Adrenal gland (tissue), 12 donors: ENCODE results near the gene AFAP1. TPM values are rescaled to one million over a fixed set of nuclear protein-coding genes. Genes with fewer than 3 reads are reported as not detected.

Experiments
- DNase-seq, 7 donors: peaks; one replicate each; pipeline ENCODE4 v3.0.0-alpha.2; 2019 to 2020
- H3K27ac ChIP-seq, 5 donors: fragments of 200-600 bp; sonication (generic) in 4 of 5; 1 replicate in 3 of 5; 2 replicates in 2 of 5; pipeline versions ENCODE4 v1.5.1 to v1.8.0; 2016 to 2020; ENCODE audit warnings: mild to moderate bottlenecking in 1 of 5
- H3K27me3 ChIP-seq: fragments of 200-600 bp; 2 replicates; pipeline ENCODE4 v1.8.0; 2021
- H3K36me3 ChIP-seq, 2 donors: fragments of 200-600 bp; replicated peaks in 1 of 2; 1 replicate in 1 of 2; 2 replicates in 1 of 2; pipeline versions ENCODE4 v1.5.1 to v1.8.0; 2018 to 2022
- H3K4me1 ChIP-seq, 2 donors: fragments of 200-600 bp; replicated peaks in 1 of 2; 1 replicate in 1 of 2; 2 replicates in 1 of 2; pipeline versions ENCODE4 v1.5.1 to v1.8.0; 2018 to 2021
- H3K4me3 ChIP-seq, 4 donors: fragments of 200-600 bp; sonication (generic) in 3 of 4; one replicate each; pipeline ENCODE4 v1.5.1; 2016 to 2018
- H3K9me3 ChIP-seq, 3 donors: fragments of 200-600 bp; sonication (generic) in 1 of 3; replicated peaks in 1 of 3; 1 replicate in 2 of 3; 2 replicates in 1 of 3; pipeline versions ENCODE4 v1.5.1 to v1.8.0; 2016 to 2021
- POLR2A ChIP-seq, 2 donors: fragments of 450-650 bp; IDR thresholded peaks; one replicate each; pipeline ENCODE4 v1.6.1; 2017; ENCODE audit warnings: antibody characterized with exemption in 2 of 2, mild to moderate bottlenecking in 2 of 2, moderate library complexity in 1 of 2
- WGBS, 4 donors: extraction: QIAGEN DNeasy Blood & Tissue Kit in 2 of 4; methylation state at CpG; one replicate each; pipeline versions ENCODE4 v1.1.5 to v1.1.7; 2013 to 2017; 5-methylcytosine and 5-hydroxymethylcytosine counted together
- intact Hi-C, 2 donors: fragments of 100-400 bp; cut with DNase I; formaldehyde crosslinking; loops; one replicate each; pipeline versions ENCODE4 v1.14.1 to v1.15.0; 2022 to 2023
- polyA plus RNA-seq, 3 donors: library from polyadenylated mRNA; stranded (reverse); fragments of 200-250 nt in 2 of 3; fragments of 350-450 nt in 1 of 3; fragmentation: Illumina TruSeq in 1 of 3; extraction: RNeasy Lipid Tissue Mini Kit (QIAGEN cat#74804) in 1 of 3; gene quantifications; one replicate each; pipeline ENCODE4 v1.2.3, GENCODE V29; 2013 to 2014
- total RNA-seq, 9 donors: library from RNA; depleted of rRNA in 4 of 9; stranded (reverse); fragments of >200 nt in 4 of 9; fragments of 120-200 nt in 1 of 9; fragmentation: NEBNext Ultra II Directional in 1 of 9; extraction: Animal tissue kit (Norgen Biotek cat#: 25700) in 1 of 9; gene quantifications; one replicate each; pipeline versions ENCODE4 v1.1.0 to v1.2.4, GENCODE V29; 2013 to 2023
- TF ChIP-seq, protein P1 (sequence below), 6 experiments: fragments of 450-650 bp in 4 of 6; fragments of 200-600 bp in 2 of 6; sonication (generic) in 1 of 6; IDR thresholded peaks; 1 replicate in 5 of 6; 2 replicates in 1 of 6; pipeline versions ENCODE4 v1.5.1 to v1.8.0; 2016 to 2021; ENCODE audit warnings: antibody characterized with exemption in 6 of 6, mild to moderate bottlenecking in 2 of 6, moderate library complexity in 1 of 6
- donor health status: healthy with polysubstance abuse.
- donor health status: Bipolar disorder and iron deficiency.
- donor health status: DM: yes; HTN: yes; CAD: no.
- donor health status: DM: no; HTN: no; CAD: no.
- donor health status: DM: no; HTN: no; CAD: no.
- donor health status: DM: yes; HTN: yes; CAD: no.

The AFAP1 gene
- total and polyA plus RNA-seq, 12 donors: 3.3 to 16.1 (median 9.8) TPM

DNA sequence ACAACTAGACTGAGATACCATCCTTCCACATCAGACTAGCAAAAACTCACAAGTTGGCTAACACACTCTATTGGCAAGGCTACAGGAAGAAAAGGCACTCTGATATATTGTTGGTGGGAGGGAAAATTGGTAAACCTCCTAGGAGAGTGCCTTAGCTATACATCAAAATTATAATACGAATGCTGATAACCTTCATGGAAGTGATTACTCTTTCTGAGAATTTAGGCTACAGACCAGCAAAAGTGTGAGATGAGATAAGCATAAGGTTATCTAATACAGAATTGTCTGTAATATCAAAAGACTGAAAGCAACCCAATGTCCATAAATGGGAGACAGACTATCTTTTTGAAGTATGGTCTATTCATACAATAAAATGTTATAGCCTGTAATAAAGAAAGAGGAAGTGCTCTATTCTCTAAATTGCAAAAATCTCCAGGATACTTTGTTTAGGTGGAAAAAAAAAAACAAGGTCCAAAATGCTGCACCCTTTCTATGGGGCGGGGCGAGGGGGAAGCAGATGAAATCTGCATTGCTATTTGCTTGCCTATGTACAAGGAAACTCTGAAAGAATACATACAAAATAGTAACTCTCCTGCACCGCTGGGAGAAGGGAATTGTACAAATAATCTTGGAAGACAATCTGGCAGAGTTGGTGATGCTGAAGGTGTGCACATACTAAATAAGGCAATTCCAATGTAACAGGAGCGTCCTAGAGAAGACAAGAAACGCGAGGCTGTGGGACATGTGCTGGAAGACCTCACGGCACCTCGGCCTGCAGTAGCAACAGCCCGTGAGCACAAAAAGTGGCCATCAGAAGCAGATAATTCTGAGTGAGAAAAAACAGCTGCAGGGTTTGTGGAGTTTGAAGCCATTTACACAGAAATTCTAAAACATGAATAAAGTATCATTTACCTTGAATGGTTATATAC, 109.7 kb downstream of the AFAP1 start:
- TF ChIP-seq, protein P1, sequence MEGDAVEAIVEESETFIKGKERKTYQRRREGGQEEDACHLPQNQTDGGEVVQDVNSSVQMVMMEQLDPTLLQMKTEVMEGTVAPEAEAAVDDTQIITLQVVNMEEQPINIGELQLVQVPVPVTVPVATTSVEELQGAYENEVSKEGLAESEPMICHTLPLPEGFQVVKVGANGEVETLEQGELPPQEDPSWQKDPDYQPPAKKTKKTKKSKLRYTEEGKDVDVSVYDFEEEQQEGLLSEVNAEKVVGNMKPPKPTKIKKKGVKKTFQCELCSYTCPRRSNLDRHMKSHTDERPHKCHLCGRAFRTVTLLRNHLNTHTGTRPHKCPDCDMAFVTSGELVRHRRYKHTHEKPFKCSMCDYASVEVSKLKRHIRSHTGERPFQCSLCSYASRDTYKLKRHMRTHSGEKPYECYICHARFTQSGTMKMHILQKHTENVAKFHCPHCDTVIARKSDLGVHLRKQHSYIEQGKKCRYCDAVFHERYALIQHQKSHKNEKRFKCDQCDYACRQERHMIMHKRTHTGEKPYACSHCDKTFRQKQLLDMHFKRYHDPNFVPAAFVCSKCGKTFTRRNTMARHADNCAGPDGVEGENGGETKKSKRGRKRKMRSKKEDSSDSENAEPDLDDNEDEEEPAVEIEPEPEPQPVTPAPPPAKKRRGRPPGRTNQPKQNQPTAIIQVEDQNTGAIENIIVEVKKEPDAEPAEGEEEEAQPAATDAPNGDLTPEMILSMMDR (IDR thresholded peaks at IDR 0.05): no peak
- no peak for TF ChIP-seq POLR2A (IDR thresholded peaks at IDR 0.05)
- WGBS, 4 donors: 55 to 79% (median 75%) methylated on average over 10 of the region's 10 CpGs
- no peaks in the 10 kb centered on the region for H3K9me3 ChIP-seq
- no peaks in the 10 kb centered on the region for H3K27me3 ChIP-seq
- intact Hi-C loops: no loop called here
- DNase-seq: no peak
- peaks cover 0 to 14% of the 10 kb centered on the region in 2 donors for H3K4me1 ChIP-seq
- H3K4me3 ChIP-seq: no peak overlapping the region
- no peaks in the 10 kb centered on the region for H3K36me3 ChIP-seq
- H3K27ac ChIP-seq: peak overlapping the region in 2 of 5 donors; percentile 11 to 87

DNA sequence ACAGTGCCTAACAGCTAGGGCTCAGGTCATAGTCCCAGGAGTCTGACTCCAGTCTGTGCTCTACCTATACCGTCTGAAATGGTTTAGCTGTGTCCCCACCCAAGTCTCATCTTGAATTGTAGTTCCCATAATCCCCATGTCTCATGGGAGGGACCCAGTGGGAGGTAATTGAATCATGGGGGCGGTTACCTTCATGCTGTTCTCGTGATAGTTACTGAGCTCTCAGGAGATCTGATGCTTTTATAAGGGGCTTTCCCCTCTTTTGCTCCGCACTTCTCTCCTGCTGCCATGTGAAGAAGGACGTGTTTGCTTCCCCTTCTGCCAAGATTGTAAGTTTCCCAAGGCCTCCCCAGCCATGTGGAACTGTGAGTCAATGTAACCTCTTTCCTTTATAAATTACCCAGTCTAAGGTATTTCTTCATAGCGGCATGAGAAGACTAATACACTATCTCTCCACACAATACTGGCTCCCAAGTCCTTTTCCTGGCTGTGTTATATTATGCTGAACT, 110.8 kb downstream of the AFAP1 start:
- H3K4me3 ChIP-seq: no peak overlapping the region
- H3K4me1 ChIP-seq: peaks cover 0 to 16% of the 10 kb centered on the region in 2 donors
- TF ChIP-seq, protein P1 (IDR thresholded peaks at IDR 0.05): no peak
- no peak for TF ChIP-seq POLR2A (IDR thresholded peaks at IDR 0.05)
- H3K9me3 ChIP-seq: no peaks in the 10 kb centered on the region
- H3K27me3 ChIP-seq: no peaks in the 10 kb centered on the region
- H3K36me3 ChIP-seq: no peaks in the 10 kb centered on the region
- DNase-seq: no peak
- peak overlapping the region in 3 of 5 donors; percentile 43 to 87 (median 63) for H3K27ac ChIP-seq
- intact Hi-C loops: no loop called here
- WGBS, 4 donors: 73 to 83% (median 77%) methylated on average over 6 of the region's 6 CpGs

DNA sequence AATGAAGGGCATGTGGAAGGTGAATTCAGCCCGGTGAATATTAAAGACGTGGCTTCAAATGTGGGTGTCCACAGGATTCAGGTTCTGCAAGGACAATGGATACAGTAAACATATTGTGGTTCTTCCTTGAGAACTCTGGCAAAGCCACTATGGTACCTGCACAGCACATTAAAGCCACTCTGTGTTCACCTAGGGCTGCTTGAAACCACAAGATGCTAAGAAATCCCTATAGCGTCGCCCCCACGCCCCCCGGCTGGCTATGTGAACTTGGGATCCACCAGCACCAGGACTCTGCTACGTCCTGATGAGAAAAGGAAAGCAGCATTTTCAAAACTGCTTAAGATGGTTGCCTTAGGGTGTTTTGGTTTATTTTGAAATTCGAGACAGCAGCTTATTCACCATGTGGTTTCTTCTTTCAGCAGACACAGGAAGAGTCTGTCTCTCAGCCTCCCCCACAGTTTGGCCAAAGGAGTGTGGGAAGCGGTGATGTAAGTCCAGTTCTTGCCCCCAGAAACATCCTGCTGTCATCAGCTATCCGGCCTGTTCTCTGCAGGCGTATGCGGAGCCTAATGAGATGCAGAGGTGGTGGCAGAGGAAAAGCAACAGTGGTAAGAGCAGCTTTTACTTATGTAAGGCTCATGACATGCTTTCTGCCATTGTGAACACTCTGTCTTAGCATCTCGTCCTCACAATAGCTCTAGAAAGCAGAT, 111.5 kb downstream of the AFAP1 start:
- TF ChIP-seq POLR2A (IDR thresholded peaks at IDR 0.05): no peak
- TF ChIP-seq, protein P1 (IDR thresholded peaks at IDR 0.05): no peak
- no peaks in the 10 kb centered on the region for H3K9me3 ChIP-seq
- no peaks in the 10 kb centered on the region for H3K27me3 ChIP-seq
- 50 to 58% (median 56%) methylated on average over 13 of the region's 13 CpGs for WGBS, 4 donors
- DNase-seq: peak in 6 of 7 donors; percentile 54 to 87 (median 64)
- no peaks in the 10 kb centered on the region for H3K36me3 ChIP-seq
- H3K27ac ChIP-seq: peak overlapping the region in 3 of 5 donors; percentile 43 to 87 (median 63)
- H3K4me1 ChIP-seq: peaks cover 0 to 18% of the 10 kb centered on the region in 2 donors
- intact Hi-C loops: no loop called here
- no peak overlapping the region for H3K4me3 ChIP-seq

DNA sequence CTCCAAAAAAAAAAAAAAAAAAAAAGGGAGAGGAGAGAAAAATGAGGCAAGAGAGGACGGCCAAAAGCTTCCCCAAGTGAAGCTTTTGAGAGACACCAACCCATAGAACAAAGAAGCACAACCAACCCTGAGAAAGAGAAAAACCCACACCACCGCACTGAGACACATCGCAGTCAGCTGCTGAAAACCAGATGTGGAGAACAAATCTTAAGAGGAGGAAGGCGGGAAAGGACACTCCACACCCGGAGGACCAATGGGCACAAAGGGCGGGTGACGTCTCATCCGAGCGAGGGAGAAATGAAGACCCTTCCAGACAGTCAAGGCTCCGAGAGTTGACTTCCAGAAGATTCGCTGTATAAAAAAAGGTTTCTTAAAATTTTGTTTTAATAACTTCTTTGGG, 112.1 kb downstream of the AFAP1 start:
- Histone ChIP-seq H3K27ac (peak overlapping the region in 2 of 5 donors; percentile 63 to 87), H3K27me3 (no peaks in the 10 kb centered on the region), H3K9me3 (no peaks in the 10 kb centered on the region), H3K36me3 (no peaks in the 10 kb centered on the region), H3K4me3 (no peak overlapping the region), H3K4me1 (peaks cover 0 to 18% of the 10 kb centered on the region in 2 donors)
- intact Hi-C loops: no loop called here
- no peak for DNase-seq
- TF ChIP-seq POLR2A (IDR thresholded peaks at IDR 0.05): no peak
- TF ChIP-seq, protein P1 (IDR thresholded peaks at IDR 0.05): no peak
- WGBS, 4 donors: 89 to 96% (median 93%) methylated on average over 11 of the region's 11 CpGs
